Measurements from ENCODE around the gene TBC1D9B. TPM values are rescaled to one million over a fixed set of nuclear protein-coding genes. Genes with fewer than 3 reads are reported as not detected.
A peak's percentile ranks its signal among the peaks of the same experiment; 100 is the strongest.

The TBC1D9B gene
- total and polyA plus RNA-seq, 2 of the 13 experiments (the other 11 are each of a cell fraction or from before 2014, with no cell fraction given): 35.0 to 50.0 TPM

DNA sequence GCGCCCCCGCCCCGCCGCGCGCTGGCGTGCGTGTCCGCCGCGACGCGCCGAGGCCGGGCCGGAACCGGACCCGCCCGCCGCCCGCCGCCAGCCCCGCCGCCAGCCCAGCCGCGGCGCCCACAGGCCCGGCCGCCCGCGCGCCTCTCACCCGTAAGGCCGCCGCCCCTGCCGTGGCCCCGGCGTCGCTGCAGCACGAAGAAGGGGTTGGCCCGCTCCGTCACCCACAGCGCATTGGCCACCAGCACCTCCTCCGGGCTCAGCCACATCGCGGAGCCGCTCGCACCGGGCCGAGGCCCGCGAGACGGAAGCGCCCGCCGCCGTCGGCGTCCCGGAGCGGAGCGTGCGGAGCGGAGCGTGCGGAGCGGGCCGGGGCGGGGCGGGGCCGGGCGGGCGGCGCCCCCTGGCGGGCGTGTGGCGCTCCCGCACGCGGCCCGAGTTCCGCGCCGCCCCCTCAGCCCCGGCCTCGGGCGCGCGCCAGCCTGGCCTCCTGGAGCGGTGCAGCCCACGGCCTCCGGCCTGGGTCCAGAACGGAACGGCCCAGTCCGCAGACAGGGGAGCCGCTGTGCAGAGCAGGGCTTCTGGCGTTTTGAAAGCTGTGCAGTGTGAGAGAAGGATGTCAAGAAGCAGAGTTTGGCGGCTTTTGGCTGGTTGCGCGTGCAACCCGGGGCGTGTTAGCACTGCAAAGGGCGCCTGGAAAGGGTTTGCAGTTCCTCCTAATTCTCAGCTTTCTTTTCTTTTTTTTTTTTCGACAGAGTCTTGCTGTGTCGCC lies at the start of gene TBC1D9B (continued):
- TF ChIP-seq, protein P1, sequence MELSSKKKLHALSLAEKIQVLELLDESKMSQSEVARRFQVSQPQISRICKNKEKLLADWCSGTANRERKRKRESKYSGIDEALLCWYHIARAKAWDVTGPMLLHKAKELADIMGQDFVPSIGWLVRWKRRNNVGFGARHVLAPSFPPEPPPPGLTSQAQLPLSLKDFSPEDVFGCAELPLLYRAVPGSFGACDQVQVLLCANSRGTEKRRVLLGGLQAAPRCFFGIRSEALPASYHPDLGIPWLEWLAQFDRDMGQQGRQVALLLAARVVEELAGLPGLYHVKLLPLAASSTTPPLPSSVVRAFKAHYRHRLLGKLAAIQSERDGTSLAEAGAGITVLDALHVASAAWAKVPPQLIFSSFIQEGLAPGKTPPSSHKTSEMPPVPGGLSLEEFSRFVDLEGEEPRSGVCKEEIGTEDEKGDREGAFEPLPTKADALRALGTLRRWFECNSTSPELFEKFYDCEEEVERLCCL (CRISPR knock-in tag; IDR thresholded peaks at IDR 0.05; ENCODE audit: borderline replicate concordance): no peak
- TF ChIP-seq, protein P2, sequence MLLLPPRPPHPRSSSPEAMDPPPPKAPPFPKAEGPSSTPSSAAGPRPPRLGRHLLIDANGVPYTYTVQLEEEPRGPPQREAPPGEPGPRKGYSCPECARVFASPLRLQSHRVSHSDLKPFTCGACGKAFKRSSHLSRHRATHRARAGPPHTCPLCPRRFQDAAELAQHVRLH (CRISPR knock-in tag; IDR thresholded peaks at IDR 0.05; ENCODE audit: borderline replicate concordance, low read depth): 0 out of 2 replicates have a peak, but pooled peaks have one; percentile 42
- peak; percentile 59; the same call in 1 of the 2 replicates for TF ChIP-seq ZNF441 (CRISPR knock-in tag; IDR thresholded peaks at IDR 0.05; ENCODE audit: borderline replicate concordance)
- TF ChIP-seq, protein P3, sequence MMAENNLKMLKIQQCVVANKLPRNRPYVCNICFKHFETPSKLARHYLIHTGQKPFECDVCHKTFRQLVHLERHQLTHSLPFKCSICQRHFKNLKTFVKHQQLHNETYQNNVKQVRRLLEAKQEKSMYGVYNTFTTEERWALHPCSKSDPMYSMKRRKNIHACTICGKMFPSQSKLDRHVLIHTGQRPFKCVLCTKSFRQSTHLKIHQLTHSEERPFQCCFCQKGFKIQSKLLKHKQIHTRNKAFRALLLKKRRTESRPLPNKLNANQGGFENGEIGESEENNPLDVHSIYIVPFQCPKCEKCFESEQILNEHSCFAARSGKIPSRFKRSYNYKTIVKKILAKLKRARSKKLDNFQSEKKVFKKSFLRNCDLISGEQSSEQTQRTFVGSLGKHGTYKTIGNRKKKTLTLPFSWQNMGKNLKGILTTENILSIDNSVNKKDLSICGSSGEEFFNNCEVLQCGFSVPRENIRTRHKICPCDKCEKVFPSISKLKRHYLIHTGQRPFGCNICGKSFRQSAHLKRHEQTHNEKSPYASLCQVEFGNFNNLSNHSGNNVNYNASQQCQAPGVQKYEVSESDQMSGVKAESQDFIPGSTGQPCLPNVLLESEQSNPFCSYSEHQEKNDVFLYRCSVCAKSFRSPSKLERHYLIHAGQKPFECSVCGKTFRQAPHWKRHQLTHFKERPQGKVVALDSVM (CRISPR knock-in tag; IDR thresholded peaks at IDR 0.05): peak; percentile 90
- TF ChIP-seq, protein P4, sequence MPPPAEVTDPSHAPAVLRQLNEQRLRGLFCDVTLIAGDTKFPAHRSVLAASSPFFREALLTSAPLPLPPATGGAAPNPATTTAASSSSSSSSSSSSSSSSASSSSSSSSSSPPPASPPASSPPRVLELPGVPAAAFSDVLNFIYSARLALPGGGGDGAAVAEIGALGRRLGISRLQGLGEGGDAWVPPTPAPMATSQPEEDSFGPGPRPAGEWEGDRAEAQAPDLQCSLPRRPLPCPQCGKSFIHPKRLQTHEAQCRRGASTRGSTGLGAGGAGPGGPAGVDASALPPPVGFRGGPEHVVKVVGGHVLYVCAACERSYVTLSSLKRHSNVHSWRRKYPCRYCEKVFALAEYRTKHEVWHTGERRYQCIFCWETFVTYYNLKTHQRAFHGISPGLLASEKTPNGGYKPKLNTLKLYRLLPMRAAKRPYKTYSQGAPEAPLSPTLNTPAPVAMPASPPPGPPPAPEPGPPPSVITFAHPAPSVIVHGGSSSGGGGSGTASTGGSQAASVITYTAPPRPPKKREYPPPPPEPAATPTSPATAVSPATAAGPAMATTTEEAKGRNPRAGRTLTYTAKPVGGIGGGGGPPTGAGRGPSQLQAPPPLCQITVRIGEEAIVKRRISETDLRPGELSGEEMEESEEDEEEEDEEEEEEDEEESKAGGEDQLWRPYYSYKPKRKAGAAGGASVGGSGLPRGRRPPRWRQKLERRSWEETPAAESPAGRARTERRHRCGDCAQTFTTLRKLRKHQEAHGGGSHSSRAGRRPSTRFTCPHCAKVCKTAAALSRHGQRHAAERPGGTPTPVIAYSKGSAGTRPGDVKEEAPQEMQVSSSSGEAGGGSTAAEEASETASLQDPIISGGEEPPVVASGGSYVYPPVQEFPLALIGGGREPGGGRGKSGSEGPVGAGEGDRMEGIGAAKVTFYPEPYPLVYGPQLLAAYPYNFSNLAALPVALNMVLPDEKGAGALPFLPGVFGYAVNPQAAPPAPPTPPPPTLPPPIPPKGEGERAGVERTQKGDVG (CRISPR knock-in tag; IDR thresholded peaks at IDR 0.05; ENCODE audit: borderline replicate concordance): no peak
- peak; percentile 33; the same call in 1 of the 2 replicates for TF ChIP-seq SIN3A (IDR thresholded peaks at IDR 0.05; ENCODE audit: borderline replicate concordance, low read depth, low read length)
- TF ChIP-seq, protein P5, sequence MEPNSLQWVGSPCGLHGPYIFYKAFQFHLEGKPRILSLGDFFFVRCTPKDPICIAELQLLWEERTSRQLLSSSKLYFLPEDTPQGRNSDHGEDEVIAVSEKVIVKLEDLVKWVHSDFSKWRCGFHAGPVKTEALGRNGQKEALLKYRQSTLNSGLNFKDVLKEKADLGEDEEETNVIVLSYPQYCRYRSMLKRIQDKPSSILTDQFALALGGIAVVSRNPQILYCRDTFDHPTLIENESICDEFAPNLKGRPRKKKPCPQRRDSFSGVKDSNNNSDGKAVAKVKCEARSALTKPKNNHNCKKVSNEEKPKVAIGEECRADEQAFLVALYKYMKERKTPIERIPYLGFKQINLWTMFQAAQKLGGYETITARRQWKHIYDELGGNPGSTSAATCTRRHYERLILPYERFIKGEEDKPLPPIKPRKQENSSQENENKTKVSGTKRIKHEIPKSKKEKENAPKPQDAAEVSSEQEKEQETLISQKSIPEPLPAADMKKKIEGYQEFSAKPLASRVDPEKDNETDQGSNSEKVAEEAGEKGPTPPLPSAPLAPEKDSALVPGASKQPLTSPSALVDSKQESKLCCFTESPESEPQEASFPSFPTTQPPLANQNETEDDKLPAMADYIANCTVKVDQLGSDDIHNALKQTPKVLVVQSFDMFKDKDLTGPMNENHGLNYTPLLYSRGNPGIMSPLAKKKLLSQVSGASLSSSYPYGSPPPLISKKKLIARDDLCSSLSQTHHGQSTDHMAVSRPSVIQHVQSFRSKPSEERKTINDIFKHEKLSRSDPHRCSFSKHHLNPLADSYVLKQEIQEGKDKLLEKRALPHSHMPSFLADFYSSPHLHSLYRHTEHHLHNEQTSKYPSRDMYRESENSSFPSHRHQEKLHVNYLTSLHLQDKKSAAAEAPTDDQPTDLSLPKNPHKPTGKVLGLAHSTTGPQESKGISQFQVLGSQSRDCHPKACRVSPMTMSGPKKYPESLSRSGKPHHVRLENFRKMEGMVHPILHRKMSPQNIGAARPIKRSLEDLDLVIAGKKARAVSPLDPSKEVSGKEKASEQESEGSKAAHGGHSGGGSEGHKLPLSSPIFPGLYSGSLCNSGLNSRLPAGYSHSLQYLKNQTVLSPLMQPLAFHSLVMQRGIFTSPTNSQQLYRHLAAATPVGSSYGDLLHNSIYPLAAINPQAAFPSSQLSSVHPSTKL (CRISPR knock-in tag; IDR thresholded peaks at IDR 0.05): 0 out of 2 replicates have a peak, but pooled peaks have one; percentile 1
- TF ChIP-seq ZNF547 (CRISPR knock-in tag; IDR thresholded peaks at IDR 0.05): no peak; the same call in none of the 2 replicates
- TF ChIP-seq ZNF232 (CRISPR knock-in tag; IDR thresholded peaks at IDR 0.05; ENCODE audit: borderline replicate concordance): peak; percentile 14; the same call in 1 of the 2 replicates

Measured in HepG2 (cell line).